Upper lobe of right lung (tissue), 1 donor: ENCODE data around the gene TMOD1. TPM values are rescaled to one million over a fixed set of nuclear protein-coding genes. Genes with fewer than 3 reads are reported as not detected.
A peak's percentile ranks its signal among the peaks of the same experiment; 100 is the strongest.

Experiments used
- ATAC-seq: fragments of 200-7000 bp; cut with Tn5 transposase; one replicate; pipeline ENCODE4 v1.9.1; 2020; ENCODE audit warnings: mild to moderate bottlenecking, moderate library complexity
- DNase-seq: peaks from one replicate; pipeline ENCODE4 v3.0.0-alpha.2; 2020
- H3K27ac ChIP-seq: fragments of 200-600 bp; one replicate; pipeline ENCODE4 v1.8.0; 2022
- H3K27me3 ChIP-seq: fragments of 200-600 bp; one replicate; pipeline ENCODE4 v1.8.0; 2022; ENCODE audit warnings: mild to moderate bottlenecking
- H3K36me3 ChIP-seq: fragments of 200-600 bp; one replicate; pipeline ENCODE4 v1.8.0; 2022
- H3K4me1 ChIP-seq: fragments of 200-600 bp; one replicate; pipeline ENCODE4 v1.8.0; 2022
- H3K4me3 ChIP-seq: fragments of 200-600 bp; one replicate; pipeline ENCODE4 v1.8.0; 2022; ENCODE audit warnings: mild to moderate bottlenecking
- H3K9me3 ChIP-seq: fragments of 200-600 bp; one replicate; pipeline ENCODE4 v1.8.0; 2022
- CTCF ChIP-seq: fragments of 200-600 bp; IDR thresholded peaks from one replicate; pipeline ENCODE4 v1.8.0; 2022; ENCODE audit warnings: antibody characterized with exemption
- intact Hi-C: fragments of 100-400 bp; cut with DNase I; formaldehyde crosslinking; loops from one replicate; pipeline ENCODE4 v1.11.0; 2022
- total RNA-seq: library from RNA; stranded (reverse); fragmentation: NEBNext Ultra II Directional; extraction: Animal tissue kit (Norgen Biotek cat#: 25700); gene quantifications from one replicate; pipeline ENCODE4 v1.2.1, GENCODE V29; 2021
- donor health status: DM: no; HTN: yes; CAD: no; lungs with severe emphysema.

TMOD1 gene
- total RNA-seq, 1 donor from 2014 or later: 11.3 TPM

- H3K4me3 ChIP-seq: no peak overlapping the region
- H3K4me1 ChIP-seq: peaks cover 13% of the 10 kb centered on the region
- DNase-seq (peak; percentile 27), ATAC-seq (no peak)
- no peaks in the 10 kb centered on the region for H3K27me3 ChIP-seq
- no peaks in the 10 kb centered on the region for H3K36me3 ChIP-seq
- intact Hi-C loops: no loop called here
- no peak for TF ChIP-seq CTCF
- no peak overlapping the region for H3K27ac ChIP-seq
- H3K9me3 ChIP-seq: no peaks in the 10 kb centered on the region
Measured at GRCh38 chr9:97553141-97553540, 51.7 kb downstream of the TMOD1 start.

- no peak overlapping the region for H3K27ac ChIP-seq
- no peaks in the 10 kb centered on the region for H3K27me3 ChIP-seq
- H3K9me3 ChIP-seq: no peaks in the 10 kb centered on the region
- no peak for ATAC-seq
- intact Hi-C loops: no loop called here
- no peak overlapping the region for H3K4me3 ChIP-seq
- no peaks in the 10 kb centered on the region for H3K36me3 ChIP-seq
- DNase-seq: peak; percentile 29
- peaks cover 20% of the 10 kb centered on the region for H3K4me1 ChIP-seq
- no peak for TF ChIP-seq CTCF
Measured at GRCh38 chr9:97553841-97554240, 52.4 kb downstream of the TMOD1 start.

- ATAC-seq (no peak), DNase-seq (peak; percentile 46)
- Histone ChIP-seq H3K4me1 (peaks cover 25% of the 10 kb centered on the region), H3K9me3 (no peaks in the 10 kb centered on the region), H3K4me3 (no peak overlapping the region), H3K27ac (no peak overlapping the region), H3K27me3 (no peaks in the 10 kb centered on the region), H3K36me3 (no peaks in the 10 kb centered on the region)
- no peak for TF ChIP-seq CTCF
- intact Hi-C loops: no loop called here
Measured at GRCh38 chr9:97554566-97555075, 53.2 kb downstream of the TMOD1 start.

- DNase-seq (peak; percentile 12), ATAC-seq (no peak)
- Histone ChIP-seq H3K9me3 (no peaks in the 10 kb centered on the region), H3K36me3 (no peaks in the 10 kb centered on the region), H3K27ac (no peak overlapping the region), H3K27me3 (no peaks in the 10 kb centered on the region), H3K4me1 (peaks cover 25% of the 10 kb centered on the region), H3K4me3 (no peak overlapping the region)
- intact Hi-C loops: no loop called here
- no peak for TF ChIP-seq CTCF
Measured at GRCh38 chr9:97555164-97555563, 53.7 kb downstream of the TMOD1 start.

- intact Hi-C loops: no loop called here
- Histone ChIP-seq H3K36me3 (no peaks in the 10 kb centered on the region), H3K27ac (peak overlapping the region; percentile 74)
Measured at GRCh38 chr9:97556036-97556720, 54.7 kb downstream of the TMOD1 start.

More at GRCh38 chr9:97556036-97556720, 54.7 kb downstream of the TMOD1 start:
- no peaks in the 10 kb centered on the region for H3K27me3 ChIP-seq
- ATAC-seq (no peak), DNase-seq (peak; percentile 37)
- peaks cover 26% of the 10 kb centered on the region for H3K4me1 ChIP-seq
- no peaks in the 10 kb centered on the region for H3K9me3 ChIP-seq
- no peak overlapping the region for H3K4me3 ChIP-seq
- no peak for TF ChIP-seq CTCF
